MM.1S (cell line): Measurements from ENCODE around the gene VGLL4.

Source experiments
- EZH2 ChIP-seq: fragments of 300-600 bp; sonication (generic); optimal IDR thresholded peaks from 2 replicates; pipeline ENCODE3; 2017; ENCODE audit warnings: low read depth, mild to moderate bottlenecking, antibody characterized with exemption, low read length, mixed read lengths
- EZH2phosphoT487 ChIP-seq: fragments of 300-600 bp; sonication (generic); IDR thresholded peaks from 2 replicates; pipeline ENCODE4 v1.6.1; 2018; ENCODE audit warnings: antibody characterized with exemption, low read length
- TF ChIP-seq, protein P1 (sequence below): fragments of 300-600 bp; sonication (generic); IDR thresholded peaks from 2 replicates; pipeline ENCODE4 v1.5.1; 2016; ENCODE audit warnings: antibody characterized with exemption, low read length, mixed read lengths

DNA sequence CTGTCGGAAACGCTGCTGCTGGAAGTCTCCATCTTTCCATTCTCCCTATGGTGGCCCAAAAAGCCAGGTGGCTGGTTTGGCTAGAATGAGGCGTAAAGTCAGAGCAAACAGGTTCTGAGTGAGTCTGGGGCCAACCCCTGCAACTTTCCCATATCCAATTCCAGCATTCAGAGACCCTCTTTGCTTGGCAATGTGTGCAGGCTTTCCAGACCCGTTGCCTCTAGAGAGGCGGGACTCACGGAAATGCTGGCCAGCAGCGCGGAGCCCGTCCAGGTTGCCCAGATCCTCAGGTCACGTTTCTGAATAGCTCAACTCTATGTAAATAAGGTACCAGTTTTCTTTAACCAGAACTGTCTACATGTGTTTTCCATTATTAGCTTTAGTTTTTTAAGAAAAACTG, 68.0 kb downstream of the VGLL4 start:
- TF ChIP-seq, protein P1, sequence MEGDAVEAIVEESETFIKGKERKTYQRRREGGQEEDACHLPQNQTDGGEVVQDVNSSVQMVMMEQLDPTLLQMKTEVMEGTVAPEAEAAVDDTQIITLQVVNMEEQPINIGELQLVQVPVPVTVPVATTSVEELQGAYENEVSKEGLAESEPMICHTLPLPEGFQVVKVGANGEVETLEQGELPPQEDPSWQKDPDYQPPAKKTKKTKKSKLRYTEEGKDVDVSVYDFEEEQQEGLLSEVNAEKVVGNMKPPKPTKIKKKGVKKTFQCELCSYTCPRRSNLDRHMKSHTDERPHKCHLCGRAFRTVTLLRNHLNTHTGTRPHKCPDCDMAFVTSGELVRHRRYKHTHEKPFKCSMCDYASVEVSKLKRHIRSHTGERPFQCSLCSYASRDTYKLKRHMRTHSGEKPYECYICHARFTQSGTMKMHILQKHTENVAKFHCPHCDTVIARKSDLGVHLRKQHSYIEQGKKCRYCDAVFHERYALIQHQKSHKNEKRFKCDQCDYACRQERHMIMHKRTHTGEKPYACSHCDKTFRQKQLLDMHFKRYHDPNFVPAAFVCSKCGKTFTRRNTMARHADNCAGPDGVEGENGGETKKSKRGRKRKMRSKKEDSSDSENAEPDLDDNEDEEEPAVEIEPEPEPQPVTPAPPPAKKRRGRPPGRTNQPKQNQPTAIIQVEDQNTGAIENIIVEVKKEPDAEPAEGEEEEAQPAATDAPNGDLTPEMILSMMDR, result no peak
- TF ChIP-seq EZH2phosphoT487 (no peak), EZH2 (no peak)
